ENCODE results near the gene ANO3. TPM values are rescaled to one million over a fixed set of nuclear protein-coding genes. Genes with fewer than 3 reads are reported as not detected.

The ANO3 gene
- total and polyA plus RNA-seq, 2 of the 4 experiments (the other 2 are of a cell fraction), result 0.02 to 0.18 TPM

DNA sequence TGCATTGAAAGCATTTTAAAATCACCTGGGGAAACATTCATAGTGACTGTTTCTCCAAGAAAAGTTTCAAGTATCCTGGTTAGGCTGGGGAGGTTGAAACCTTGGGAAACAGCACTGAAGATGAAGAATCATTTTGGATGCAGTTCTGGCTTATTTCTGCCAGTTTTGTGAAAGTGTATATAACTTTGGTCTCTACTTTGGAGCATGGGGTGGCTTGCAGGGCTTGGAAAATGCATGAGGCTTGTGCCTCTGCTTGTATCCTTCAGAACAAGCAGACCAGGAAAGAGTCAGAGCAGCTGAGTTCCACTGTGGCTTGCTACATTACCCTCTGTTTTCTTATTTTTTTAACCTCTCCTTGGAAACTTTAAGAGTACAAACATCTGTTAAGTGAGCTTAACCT is 370.5 kb downstream of the ANO3 start:
- Histone ChIP-seq H4K5ac (ENCODE audit: low read depth, low read length) (no peak overlapping the region), H3K79me1 (ENCODE audit: low read depth in 1 of 2, low read length in 2 of 2) (no peaks in the 10 kb centered on the region), H4K8ac (ENCODE audit: low read depth in 2 of 2, low read length in 2 of 2) (no peak overlapping the region), H2AK5ac (ENCODE audit: low read depth, low read length) (no peak overlapping the region), H4K20me1 (ENCODE audit: insufficient read depth, low read length) (no peaks in the 10 kb centered on the region), H3K4me1 (ENCODE audit: control insufficient read depth, insufficient read depth, low read length) (no peaks in the 10 kb centered on the region), H4K91ac (ENCODE audit: insufficient read depth, low read depth, low read length) (no peak overlapping the region), H3K56ac (ENCODE audit: extremely low read depth, insufficient read depth, low read length) (no peak overlapping the region), H2BK120ac (ENCODE audit: low read depth, low read length) (no peak overlapping the region), H3K14ac (replicated peaks; ENCODE audit: low read depth, low read length) (no peak overlapping the region), H3K9me3 (ENCODE audit: control insufficient read depth, insufficient read depth, low read length) (no peaks in the 10 kb centered on the region), H3K9me1 (ENCODE audit: insufficient read depth, low read length) (no peaks in the 10 kb centered on the region), H2AK9ac (replicated peaks; ENCODE audit: low read depth, low read length, poor library complexity) (no peak overlapping the region), H3K18ac (ENCODE audit: low read depth, low read length) (no peak overlapping the region), H3K36me3 (ENCODE audit: control insufficient read depth, insufficient read depth, low read length) (no peaks in the 10 kb centered on the region), H2BK5ac (ENCODE audit: low read depth, low read length, poor library complexity, severe bottlenecking) (no peak overlapping the region), H3K23ac (ENCODE audit: low read depth, low read length) (no peak overlapping the region), H3K4ac (ENCODE audit: low read depth, low read length) (no peak overlapping the region), H3K4me2 (ENCODE audit: low read depth, low read length) (no peak overlapping the region), H2BK20ac (ENCODE audit: low read depth, low read length) (no peak overlapping the region), H3K27me3 (ENCODE audit: control insufficient read depth, insufficient read depth, low read length) (no peaks in the 10 kb centered on the region), H3K27ac (ENCODE audit: insufficient read depth, low read length) (no peak overlapping the region), H3K4me3 (ENCODE audit: insufficient read depth, low read depth, low read length) (no peak overlapping the region), H2BK15ac (ENCODE audit: low read depth, low read length) (no peak overlapping the region), H2AFZ (replicated peaks; ENCODE audit: low read length, poor library complexity) (no peak overlapping the region), H3K9ac (ENCODE audit: low read depth, low read length) (no peak overlapping the region)
- no TSS peak for BruUV-seq (replicated peaks)
- in situ Hi-C loops (cut with MboI; ENCODE audit: low sequenced_read_pairs), result no loop called here
- ChIA-PET POLR2A (ENCODE audit: unreplicated experiment) (no interaction called here), CTCF (interaction anchor here (0.6 kb wide), 1 partner anchor 487 kb away, joined by 3 read pairs; no protein-coding TSS in a partner anchor)
- no peak for ATAC-seq (ENCODE audit: low read depth)
- intact Hi-C loops (cut with micrococcal nuclease), result no loop called here
- dilution Hi-C loops (cut with HindIII; ENCODE audit: low sequenced_read_pairs, unreplicated experiment), result no loop called here
- TF ChIP-seq CHD1 (IDR thresholded peaks at IDR 0.05; ENCODE audit: low read depth, low read length) (no peak), MAZ (IDR thresholded peaks at IDR 0.05; ENCODE audit: borderline replicate concordance, low read depth, low read length) (no peak), RAD21 (IDR thresholded peaks at IDR 0.05; ENCODE audit: low read length) (no peak), ELK1 (IDR thresholded peaks at IDR 0.05; ENCODE audit: borderline replicate concordance, low read depth, low read length) (no peak), RCOR1 (IDR thresholded peaks at IDR 0.05; ENCODE audit: insufficient replicate concordance, low read length) (no peak), FOS (IDR thresholded peaks at IDR 0.05; ENCODE audit: low read depth, low read length) (no peak)
- no peak for DNase-seq
